VCaP (cell line): ENCODE data around the gene TAGLN.

Source experiments
- H3K27ac ChIP-seq: fragments of 450-650 bp; 2 replicates; pipeline ENCODE4 v1.5.1; 2017
- CTCF ChIP-seq: fragments of 450-650 bp; conservative IDR thresholded peaks from 2 replicates; pipeline ENCODE4 v1.5.1; 2017; ENCODE audit warnings: mild to moderate bottlenecking, moderate library complexity

TAGLN gene

GRCh38 chr11:117232092-117232878, 33.1 kb downstream of the TAGLN start, which contains the start of gene RNF214:
Gene RNF214 (plus strand): TSS chr11:117232671. CDS start chr11:117234273, 1,602 bp downstream.
- peak within 1 kb of the TSS; percentile 92 for H3K27ac ChIP-seq
- peak; percentile 98 for TF ChIP-seq CTCF

DNA sequence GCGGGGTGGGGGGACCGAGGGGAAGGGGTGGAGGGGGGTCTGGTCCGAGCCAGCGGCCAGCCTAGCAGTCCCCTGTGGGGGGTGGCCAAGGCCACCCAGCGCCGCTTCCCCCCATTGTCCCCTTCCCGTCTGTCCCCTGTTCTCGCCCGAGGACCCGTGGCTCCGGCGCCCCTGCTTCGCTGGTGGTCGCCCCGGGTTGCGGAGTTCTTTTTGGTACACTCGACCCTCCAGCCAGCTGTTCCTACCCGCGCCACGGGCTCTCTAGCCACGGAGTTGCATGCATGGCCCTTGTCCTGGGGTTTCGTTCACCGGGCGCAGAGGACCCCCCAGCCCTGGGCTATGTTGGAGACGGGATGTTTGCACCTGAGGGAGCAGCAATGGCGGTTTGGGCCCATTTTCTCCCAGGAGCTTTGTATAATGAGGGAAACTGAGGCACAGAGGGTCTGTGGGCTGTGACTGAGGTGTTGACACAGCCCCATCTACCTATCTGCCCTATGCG, 33.8 kb downstream of the TAGLN start:
- peak overlapping the region; percentile 92 for H3K27ac ChIP-seq
- no peak for TF ChIP-seq CTCF

DNA sequence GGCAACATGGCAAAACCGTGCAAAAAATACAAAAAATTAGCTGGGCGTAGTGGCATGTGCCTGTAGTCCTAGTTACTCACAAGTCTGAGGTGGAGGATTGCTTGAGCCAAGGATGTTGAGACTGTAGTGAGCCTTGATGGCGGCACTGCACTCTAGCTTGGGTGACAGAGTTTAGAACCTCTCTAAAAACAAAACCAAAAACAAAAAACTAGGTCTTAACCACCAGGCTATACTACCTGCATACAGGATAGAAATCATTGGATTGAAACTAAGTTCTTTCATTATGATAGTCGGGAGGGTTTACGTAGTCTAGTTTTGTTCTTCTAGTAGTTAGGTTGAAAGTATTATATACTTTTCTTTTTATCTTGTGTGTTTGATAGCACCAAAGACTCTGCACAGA, 39.1 kb downstream of the TAGLN start:
- no peak for TF ChIP-seq CTCF
- H3K27ac ChIP-seq: no peak overlapping the region

DNA sequence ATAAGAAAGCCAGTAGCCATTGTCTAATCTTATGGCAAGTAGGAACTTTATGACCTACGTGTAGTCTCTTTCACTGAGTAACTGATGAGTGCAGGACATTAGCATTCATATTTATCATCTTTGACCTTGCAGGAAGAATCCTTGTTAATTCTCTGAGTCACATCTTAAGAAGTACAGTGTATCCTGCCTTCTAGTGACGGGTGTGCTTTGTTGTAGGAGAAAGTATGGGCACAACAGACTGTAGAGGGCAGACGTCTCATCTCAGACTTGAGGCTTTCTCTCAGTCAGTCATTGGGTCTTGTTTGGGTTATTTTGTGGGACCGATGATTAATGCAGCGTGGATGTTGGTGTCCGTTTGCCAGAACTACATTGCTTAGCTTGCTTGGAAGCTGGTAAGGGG, 40.1 kb downstream of the TAGLN start:
- H3K27ac ChIP-seq: no peak overlapping the region
- no peak for TF ChIP-seq CTCF

DNA sequence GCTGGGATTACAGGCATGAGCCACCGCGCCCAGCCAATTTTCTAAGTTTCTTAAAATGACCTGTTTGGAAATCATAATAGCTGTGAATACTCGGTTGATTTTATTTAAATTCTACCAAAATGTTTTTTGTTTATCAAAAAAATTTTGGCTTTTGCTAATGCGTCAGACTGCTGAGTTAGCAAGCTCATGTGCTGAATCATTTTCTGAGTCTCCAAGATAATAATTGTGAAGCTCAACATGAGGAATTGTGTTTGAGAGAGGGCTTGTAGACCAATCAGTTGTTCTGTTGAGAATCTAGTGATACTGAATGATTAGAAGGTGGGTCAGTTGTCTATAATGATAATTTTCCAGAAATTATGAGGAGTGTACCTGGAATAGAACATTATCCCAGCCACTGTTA, 49.2 kb downstream of the TAGLN start:
- TF ChIP-seq CTCF: no peak
- H3K27ac ChIP-seq: no peak overlapping the region

DNA sequence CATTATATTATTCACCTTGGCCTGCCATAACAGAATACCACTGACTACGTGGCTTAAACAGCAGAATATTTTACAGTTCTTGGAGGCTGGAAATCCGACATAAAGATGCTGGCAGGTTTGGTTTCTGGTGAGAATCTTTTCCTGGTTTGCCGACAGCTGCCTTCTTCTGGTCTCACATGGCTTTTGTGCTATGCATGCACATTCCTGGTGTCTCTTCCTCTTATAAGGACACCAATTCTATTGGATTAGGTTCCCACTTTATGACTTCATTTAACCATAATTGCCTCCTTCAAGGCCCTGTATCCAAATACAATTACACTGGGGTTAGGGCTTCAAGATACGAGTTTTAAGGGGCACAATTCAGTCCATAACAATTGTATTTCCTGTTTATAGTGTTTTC, 50.4 kb downstream of the TAGLN start:
- H3K27ac ChIP-seq: no peak overlapping the region
- TF ChIP-seq CTCF: no peak

DNA sequence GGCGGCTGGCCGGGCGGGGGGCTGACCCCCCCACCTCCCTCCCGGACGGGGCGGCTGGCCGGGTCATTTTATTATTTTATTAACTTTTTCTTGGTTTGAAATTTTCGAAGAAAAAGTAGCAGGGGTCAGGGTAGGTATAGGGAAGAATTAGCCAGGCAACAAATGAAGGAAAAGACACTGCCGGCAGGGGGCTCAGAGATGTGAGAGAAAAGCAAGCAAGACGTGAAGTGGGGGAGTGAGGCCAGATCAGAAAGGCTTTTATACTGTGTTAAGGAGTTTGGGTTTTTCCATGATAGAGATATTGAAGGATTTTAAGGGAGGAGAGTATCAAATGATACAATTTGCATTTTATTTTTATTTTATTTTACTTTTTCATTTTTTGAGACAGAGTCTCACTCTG, 52.3 kb downstream of the TAGLN start:
- no peak for TF ChIP-seq CTCF
- H3K27ac ChIP-seq: no peak overlapping the region
